ENCODE measurements around the gene GJB2. TPM values are rescaled to one million over a fixed set of nuclear protein-coding genes. Genes with fewer than 3 reads are reported as not detected.

Gene GJB2
- total and polyA plus RNA-seq, 10 of the 15 experiments (the other 5 are each of a cell fraction or from before 2014, with no cell fraction given): 0.07 to 0.59 (median 0.31) TPM; not detected in 1

DNA sequence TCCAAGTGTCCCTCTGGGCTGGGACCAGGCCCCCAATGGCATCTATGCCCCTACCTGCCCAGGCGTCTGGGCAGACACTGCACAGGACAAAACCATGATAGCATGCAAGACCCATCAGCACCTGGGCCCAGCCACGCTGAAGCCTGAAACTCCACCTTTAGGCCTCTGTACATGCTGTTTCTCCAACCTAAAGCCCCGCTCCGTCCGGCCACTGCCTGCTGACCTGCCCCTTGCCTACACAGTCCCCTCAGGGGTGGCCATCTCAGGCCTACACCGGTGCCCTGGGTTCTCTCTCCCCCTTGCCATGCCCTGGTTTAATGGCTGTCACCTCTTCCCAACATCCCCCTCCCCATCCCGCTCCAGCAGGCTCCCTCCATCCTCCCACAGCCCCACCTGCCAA lies 47.2 kb downstream of the GJB2 start:
- ATAC-seq: no peak
- no peak overlapping the region for H3K4me2 ChIP-seq (ENCODE audit: control insufficient read depth, insufficient read depth)
- DNase-seq (ENCODE audit: low read depth, low spot score): no peak
- H3K27ac ChIP-seq (ENCODE audit: control insufficient read depth, insufficient read depth): no peak overlapping the region
- ChIA-PET SMC1A (ENCODE audit: uncharacterized antibody, unreplicated experiment) (no interaction called here), RAD21 (ENCODE audit: unreplicated experiment) (no interaction called here), POLR2A (no interaction called here), CTCF (no interaction called here)
- H3K4me1 ChIP-seq (ENCODE audit: control insufficient read depth, insufficient read depth, low read length): no peaks in the 10 kb centered on the region
- H3K27me3 ChIP-seq (replicated peaks in 1 of 2; ENCODE audit: control insufficient read depth in 2 of 2, insufficient read depth in 2 of 2, low read length in 1 of 2): peaks cover 0 to 3% of the 10 kb centered on the region in 2 experiments; a peak in 2 of 4 replicates
- no TSS peak for BruUV-seq (replicated peaks)
- TF ChIP-seq, protein P1, sequence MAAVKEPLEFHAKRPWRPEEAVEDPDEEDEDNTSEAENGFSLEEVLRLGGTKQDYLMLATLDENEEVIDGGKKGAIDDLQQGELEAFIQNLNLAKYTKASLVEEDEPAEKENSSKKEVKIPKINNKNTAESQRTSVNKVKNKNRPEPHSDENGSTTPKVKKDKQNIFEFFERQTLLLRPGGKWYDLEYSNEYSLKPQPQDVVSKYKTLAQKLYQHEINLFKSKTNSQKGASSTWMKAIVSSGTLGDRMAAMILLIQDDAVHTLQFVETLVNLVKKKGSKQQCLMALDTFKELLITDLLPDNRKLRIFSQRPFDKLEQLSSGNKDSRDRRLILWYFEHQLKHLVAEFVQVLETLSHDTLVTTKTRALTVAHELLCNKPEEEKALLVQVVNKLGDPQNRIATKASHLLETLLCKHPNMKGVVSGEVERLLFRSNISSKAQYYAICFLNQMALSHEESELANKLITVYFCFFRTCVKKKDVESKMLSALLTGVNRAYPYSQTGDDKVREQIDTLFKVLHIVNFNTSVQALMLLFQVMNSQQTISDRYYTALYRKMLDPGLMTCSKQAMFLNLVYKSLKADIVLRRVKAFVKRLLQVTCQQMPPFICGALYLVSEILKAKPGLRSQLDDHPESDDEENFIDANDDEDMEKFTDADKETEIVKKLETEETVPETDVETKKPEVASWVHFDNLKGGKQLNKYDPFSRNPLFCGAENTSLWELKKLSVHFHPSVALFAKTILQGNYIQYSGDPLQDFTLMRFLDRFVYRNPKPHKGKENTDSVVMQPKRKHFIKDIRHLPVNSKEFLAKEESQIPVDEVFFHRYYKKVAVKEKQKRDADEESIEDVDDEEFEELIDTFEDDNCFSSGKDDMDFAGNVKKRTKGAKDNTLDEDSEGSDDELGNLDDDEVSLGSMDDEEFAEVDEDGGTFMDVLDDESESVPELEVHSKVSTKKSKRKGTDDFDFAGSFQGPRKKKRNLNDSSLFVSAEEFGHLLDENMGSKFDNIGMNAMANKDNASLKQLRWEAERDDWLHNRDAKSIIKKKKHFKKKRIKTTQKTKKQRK (IDR thresholded peaks at IDR 0.05; ENCODE audit: low read depth, low read length): no peak
- TF ChIP-seq JUND (IDR thresholded peaks at IDR 0.05; ENCODE audit: low read depth, low read length) (no peak), ASH2L (IDR thresholded peaks at IDR 0.05; ENCODE audit: borderline replicate concordance, low read depth) (no peak), WRNIP1 (IDR thresholded peaks at IDR 0.05; ENCODE audit: borderline replicate concordance, low read depth, low read length) (no peak), KLF5 (IDR thresholded peaks at IDR 0.05; ENCODE audit: partially characterized antibody) (no peak), SP1 (IDR thresholded peaks at IDR 0.05; ENCODE audit: low read depth, low read length) (no peak), RAD21 (IDR thresholded peaks at IDR 0.05; ENCODE audit: insufficient read depth, low read depth, low read length) (no peak), SUZ12 (IDR thresholded peaks at IDR 0.05; ENCODE audit: unreplicated experiment) (no peak), RBBP5 (conservative IDR thresholded peaks at IDR 0.05) (no peak), EED (IDR thresholded peaks at IDR 0.05; ENCODE audit: low read depth) (no peak), NRF1 (conservative IDR thresholded peaks at IDR 0.05; ENCODE audit: low read depth, low read length) (no peak), IKZF1 (conservative IDR thresholded peaks at IDR 0.05) (no peak)
- TF ChIP-seq, protein P2, sequence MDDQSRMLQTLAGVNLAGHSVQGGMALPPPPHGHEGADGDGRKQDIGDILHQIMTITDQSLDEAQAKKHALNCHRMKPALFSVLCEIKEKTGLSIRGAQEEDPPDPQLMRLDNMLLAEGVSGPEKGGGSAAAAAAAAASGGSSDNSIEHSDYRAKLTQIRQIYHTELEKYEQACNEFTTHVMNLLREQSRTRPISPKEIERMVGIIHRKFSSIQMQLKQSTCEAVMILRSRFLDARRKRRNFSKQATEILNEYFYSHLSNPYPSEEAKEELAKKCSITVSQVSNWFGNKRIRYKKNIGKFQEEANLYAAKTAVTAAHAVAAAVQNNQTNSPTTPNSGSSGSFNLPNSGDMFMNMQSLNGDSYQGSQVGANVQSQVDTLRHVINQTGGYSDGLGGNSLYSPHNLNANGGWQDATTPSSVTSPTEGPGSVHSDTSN (IDR thresholded peaks at IDR 0.05; ENCODE audit: insufficient replicate concordance, low read depth, low read length): no peak
- no peaks in the 10 kb centered on the region for H3K79me2 ChIP-seq (ENCODE audit: control insufficient read depth, insufficient read depth, low read length)
- H3K9ac ChIP-seq (ENCODE audit: control insufficient read depth, insufficient read depth, low read length): no peak overlapping the region
- intact Hi-C loops (cut with micrococcal nuclease; ENCODE audit: unreplicated experiment): no loop called here
- no peak overlapping the region for H3K4me3 ChIP-seq
- no peaks in the 10 kb centered on the region for H3K9me3 ChIP-seq (replicated peaks; ENCODE audit: control insufficient read depth, insufficient read depth, low read length)
- H3K36me3 ChIP-seq (ENCODE audit: control insufficient read depth in 2 of 2, insufficient read depth in 2 of 2, low read length in 1 of 2): no peaks in the 10 kb centered on the region
- in situ Hi-C loops (cut with MboI): no loop called here
- no peaks in the 10 kb centered on the region for H4K20me1 ChIP-seq (ENCODE audit: control insufficient read depth, insufficient read depth)
- no peak for FAIRE-seq
- no peak overlapping the region for H2AFZ ChIP-seq (ENCODE audit: control insufficient read depth, low read depth, low read length)
- 30% methylated on average over 7 of the region's 7 CpGs for WGBS (ENCODE audit: insufficient coverage, insufficient replicate concordance, low lambda C conversion rate, missing lambda C conversion rate)

All from GM12878 (cell line).